WTC11 (cell line): ENCODE data around the gene SHISA7. TPM values are rescaled to one million over a fixed set of nuclear protein-coding genes. Genes with fewer than 3 reads are reported as not detected.

Source experiments
- ATAC-seq: fragments of 200-7000 bp; cut with Tn5 transposase; 2 replicates; pipeline ENCODE4 v1.10.0; 2021; ENCODE audit warnings: mild to moderate bottlenecking, moderate library complexity
- CTCF ChIA-PET: fragments of 300-600 bp; sonication (Branson Sonifier 250); formaldehyde crosslinking; loops from one replicate; lab custom pipeline; 2021; ENCODE audit warnings: antibody characterized with exemption; lab: Charles Lee
- POLR2A ChIA-PET: fragments of 350-600 bp; sonication (Branson Sonifier 250); formaldehyde crosslinking; loops from one replicate; lab custom pipeline; 2021; ENCODE audit warnings: antibody characterized with exemption; lab: Charles Lee
- DNase-seq: peaks from one replicate; pipeline ENCODE4 v3.0.0; 2021; ENCODE audit warnings: low spot score
- H3K27ac Mint-ChIP-seq: 2 replicates; pipeline ENCODE4 v1.8.0; 2021; ENCODE audit warnings: mixed read lengths
- H3K27me3 Mint-ChIP-seq: 2 replicates; pipeline ENCODE4 v1.8.0; 2021; ENCODE audit warnings: low read depth, mild to moderate bottlenecking, moderate library complexity, mixed read lengths
- H3K36me3 Mint-ChIP-seq: 2 replicates; pipeline ENCODE4 v1.8.0; 2021; ENCODE audit warnings: mixed read lengths
- H3K4me1 Mint-ChIP-seq: 2 replicates; pipeline ENCODE4 v1.8.0; 2022; ENCODE audit warnings: mixed read lengths
- H3K4me3 Mint-ChIP-seq: 2 replicates; pipeline ENCODE4 v1.8.0; 2021; ENCODE audit warnings: mild to moderate bottlenecking, moderate library complexity, mixed read lengths
- H3K9me3 Mint-ChIP-seq: 2 replicates; pipeline ENCODE4 v1.8.0; 2021; ENCODE audit warnings: mixed read lengths
- ATF1 ChIP-seq: sonication (generic); formaldehyde crosslinking; IDR thresholded peaks from 2 replicates; pipeline ENCODE4 v1.8.1; 2023; ENCODE audit warnings: mild to moderate bottlenecking, moderate library complexity, missing genetic modification reagents
- GABPB1 ChIP-seq: sonication (generic); formaldehyde crosslinking; IDR thresholded peaks from 2 replicates; pipeline ENCODE4 v1.8.1; 2023; ENCODE audit warnings: mild to moderate bottlenecking, missing genetic modification reagents
- HMGA2 ChIP-seq: fragments of 250-450 bp; sonication (Bioruptor Pico); IDR thresholded peaks from 2 replicates; pipeline ENCODE4 v1.4.0; 2021; ENCODE audit warnings: mild to moderate bottlenecking, moderate library complexity
- IRF2 ChIP-seq: sonication (generic); formaldehyde crosslinking; IDR thresholded peaks from 2 replicates; pipeline ENCODE4 v1.8.0; 2022; ENCODE audit warnings: low read depth, missing genetic modification reagents, borderline replicate concordance
- JUN ChIP-seq: sonication (generic); formaldehyde crosslinking; IDR thresholded peaks from 2 replicates; pipeline ENCODE4 v1.8.0; 2023; ENCODE audit warnings: mild to moderate bottlenecking, missing genetic modification reagents
- NR2C2 ChIP-seq: sonication (generic); formaldehyde crosslinking; IDR thresholded peaks from 2 replicates; pipeline ENCODE4 v1.8.0; 2022; ENCODE audit warnings: mild to moderate bottlenecking, missing genetic modification reagents
- PRRX2 ChIP-seq: fragments of 250-450 bp; sonication (Bioruptor Pico); IDR thresholded peaks from 2 replicates; pipeline ENCODE4 v1.8.0; 2021; ENCODE audit warnings: mild to moderate bottlenecking
- RELA ChIP-seq: sonication (generic); formaldehyde crosslinking; IDR thresholded peaks from 2 replicates; pipeline ENCODE4 v1.8.1; 2022; ENCODE audit warnings: missing genetic modification reagents, mild to moderate bottlenecking, borderline replicate concordance
- SMAD4 ChIP-seq: sonication (generic); formaldehyde crosslinking; IDR thresholded peaks from 2 replicates; pipeline ENCODE4 v1.8.0; 2022; ENCODE audit warnings: mild to moderate bottlenecking, missing genetic modification reagents
- SP1 ChIP-seq: sonication (generic); formaldehyde crosslinking; conservative IDR thresholded peaks from 2 replicates; pipeline ENCODE4 v1.8.1; 2022; ENCODE audit warnings: missing genetic modification reagents
- TCF7 ChIP-seq: sonication (generic); formaldehyde crosslinking; IDR thresholded peaks from 2 replicates; pipeline ENCODE4 v1.8.0; 2022; ENCODE audit warnings: mild to moderate bottlenecking, low read depth, missing genetic modification reagents, moderate library complexity
- TEAD4 ChIP-seq: sonication (generic); formaldehyde crosslinking; IDR thresholded peaks from 2 replicates; pipeline ENCODE4 v1.8.0; 2022; ENCODE audit warnings: mild to moderate bottlenecking, missing genetic modification reagents
- ZNF121 ChIP-seq: sonication (generic); formaldehyde crosslinking; IDR thresholded peaks from 2 replicates; pipeline ENCODE4 v1.8.0; 2023; ENCODE audit warnings: missing genetic modification reagents
- ZNF423 ChIP-seq: fragments of 250-450 bp; sonication (Bioruptor Pico); IDR thresholded peaks from 2 replicates; pipeline ENCODE4 v2.1.2; 2022; ENCODE audit warnings: mild to moderate bottlenecking, moderate library complexity
- total RNA-seq: library from RNA; stranded (reverse); gene quantifications from 3 replicates; pipeline ENCODE4 v1.2.3, GENCODE V29; 2021
- TF ChIP-seq, protein P1 (sequence below): sonication (generic); formaldehyde crosslinking; IDR thresholded peaks from 2 replicates; pipeline ENCODE4 v1.8.1; 2022; ENCODE audit warnings: low read depth, missing genetic modification reagents, borderline replicate concordance
- TF ChIP-seq, protein P2 (sequence below): sonication (generic); formaldehyde crosslinking; IDR thresholded peaks from 2 replicates; pipeline ENCODE4 v1.8.1; 2022; ENCODE audit warnings: missing genetic modification reagents, borderline replicate concordance
- TF ChIP-seq, protein P3 (sequence below): sonication (generic); formaldehyde crosslinking; IDR thresholded peaks from 2 replicates; pipeline ENCODE4 v1.8.1; 2022; ENCODE audit warnings: mild to moderate bottlenecking, missing genetic modification reagents, moderate library complexity, borderline replicate concordance
- TF ChIP-seq, protein P4 (sequence below): sonication (generic); formaldehyde crosslinking; conservative IDR thresholded peaks from 2 replicates; pipeline ENCODE4 v1.8.1; 2023; ENCODE audit warnings: mild to moderate bottlenecking, low read depth, missing genetic modification reagents, moderate library complexity
- TF ChIP-seq, protein P5 (sequence below): fragments of 200-600 bp; IDR thresholded peaks from 2 replicates; pipeline ENCODE4 v1.8.0; 2022; ENCODE audit warnings: antibody characterized with exemption
- TF ChIP-seq, protein P6 (sequence below): fragments of 250-450 bp; sonication (Bioruptor Pico); IDR thresholded peaks from 2 replicates; pipeline ENCODE4 v1.9.0; 2021; ENCODE audit warnings: moderate library complexity, mild to moderate bottlenecking, inconsistent platforms, borderline replicate concordance
- TF ChIP-seq, protein P7 (sequence below): sonication (generic); formaldehyde crosslinking; IDR thresholded peaks from 2 replicates; pipeline ENCODE4 v1.8.1; 2022; ENCODE audit warnings: mild to moderate bottlenecking, moderate library complexity, missing genetic modification reagents
- TF ChIP-seq, protein P8 (sequence below): sonication (generic); formaldehyde crosslinking; IDR thresholded peaks from 2 replicates; pipeline ENCODE4 v1.8.1; 2023; ENCODE audit warnings: mild to moderate bottlenecking, missing genetic modification reagents

SHISA7 gene
- total RNA-seq, 1 experiment from 2014 or later: 0.79 TPM

DNA sequence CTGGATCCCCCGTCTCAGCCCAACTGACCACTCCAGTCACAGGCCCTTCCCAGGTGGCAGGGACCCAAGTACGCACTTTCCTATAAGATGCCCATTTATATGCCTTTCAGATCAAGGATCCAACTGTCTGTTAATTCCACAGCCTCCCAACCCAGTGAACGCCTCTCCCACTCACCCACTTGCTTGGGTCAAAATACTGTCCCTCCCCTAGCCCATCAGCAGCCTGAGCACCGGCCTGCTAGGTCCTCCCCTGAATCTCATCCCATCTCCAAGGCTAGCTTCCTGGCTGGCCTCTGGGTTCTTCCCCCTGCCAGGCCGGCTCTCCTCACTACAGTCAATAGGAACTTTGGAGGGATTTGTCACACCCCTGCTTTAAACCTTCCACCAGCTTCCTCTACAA, 37.5 kb downstream of the SHISA7 start:
- ATAC-seq (no peak), DNase-seq (no peak)
- Mint-ChIP-seq H3K4me3 (peak overlapping the region; percentile 88), H3K27me3 (peaks cover 19% of the 10 kb centered on the region), H3K4me1 (peaks cover 37% of the 10 kb centered on the region), H3K27ac (peak overlapping the region; percentile 46), H3K9me3 (peaks cover 21% of the 10 kb centered on the region), H3K36me3 (peaks cover 60% of the 10 kb centered on the region)
- POLR2A ChIA-PET: interaction anchor here (0.9 to 2.3 kb wide), 2 partner anchors 15 to 66 kb away, joined by 3 to 6 read pairs; partner anchors contain the start of gene KMT5C
- TF ChIP-seq NR2C2 (CRISPR knock-in tag): no peak
- no peak for TF ChIP-seq TCF7 (CRISPR knock-in tag)
- TF ChIP-seq SP1 (CRISPR knock-in tag): no peak
- TF ChIP-seq TEAD4: no peak
- no peak for TF ChIP-seq IRF2 (CRISPR knock-in tag)
- TF ChIP-seq, protein P1, sequence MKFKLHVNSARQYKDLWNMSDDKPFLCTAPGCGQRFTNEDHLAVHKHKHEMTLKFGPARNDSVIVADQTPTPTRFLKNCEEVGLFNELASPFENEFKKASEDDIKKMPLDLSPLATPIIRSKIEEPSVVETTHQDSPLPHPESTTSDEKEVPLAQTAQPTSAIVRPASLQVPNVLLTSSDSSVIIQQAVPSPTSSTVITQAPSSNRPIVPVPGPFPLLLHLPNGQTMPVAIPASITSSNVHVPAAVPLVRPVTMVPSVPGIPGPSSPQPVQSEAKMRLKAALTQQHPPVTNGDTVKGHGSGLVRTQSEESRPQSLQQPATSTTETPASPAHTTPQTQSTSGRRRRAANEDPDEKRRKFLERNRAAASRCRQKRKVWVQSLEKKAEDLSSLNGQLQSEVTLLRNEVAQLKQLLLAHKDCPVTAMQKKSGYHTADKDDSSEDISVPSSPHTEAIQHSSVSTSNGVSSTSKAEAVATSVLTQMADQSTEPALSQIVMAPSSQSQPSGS (CRISPR knock-in tag): no peak
- no peak for TF ChIP-seq ZNF423 (CRISPR knock-in tag)
- TF ChIP-seq GABPB1 (CRISPR knock-in tag): no peak
- TF ChIP-seq, protein P2, sequence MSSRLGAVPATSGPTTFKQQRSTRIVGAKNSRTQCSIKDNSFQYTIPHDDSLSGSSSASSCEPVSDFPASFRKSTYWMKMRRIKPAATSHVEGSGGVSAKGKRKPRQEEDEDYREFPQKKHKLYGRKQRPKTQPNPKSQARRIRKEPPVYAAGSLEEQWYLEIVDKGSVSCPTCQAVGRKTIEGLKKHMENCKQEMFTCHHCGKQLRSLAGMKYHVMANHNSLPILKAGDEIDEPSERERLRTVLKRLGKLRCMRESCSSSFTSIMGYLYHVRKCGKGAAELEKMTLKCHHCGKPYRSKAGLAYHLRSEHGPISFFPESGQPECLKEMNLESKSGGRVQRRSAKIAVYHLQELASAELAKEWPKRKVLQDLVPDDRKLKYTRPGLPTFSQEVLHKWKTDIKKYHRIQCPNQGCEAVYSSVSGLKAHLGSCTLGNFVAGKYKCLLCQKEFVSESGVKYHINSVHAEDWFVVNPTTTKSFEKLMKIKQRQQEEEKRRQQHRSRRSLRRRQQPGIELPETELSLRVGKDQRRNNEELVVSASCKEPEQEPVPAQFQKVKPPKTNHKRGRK (CRISPR knock-in tag): no peak
- no peak for TF ChIP-seq ZNF121 (CRISPR knock-in tag)
- no peak for TF ChIP-seq JUN
- TF ChIP-seq, protein P3, sequence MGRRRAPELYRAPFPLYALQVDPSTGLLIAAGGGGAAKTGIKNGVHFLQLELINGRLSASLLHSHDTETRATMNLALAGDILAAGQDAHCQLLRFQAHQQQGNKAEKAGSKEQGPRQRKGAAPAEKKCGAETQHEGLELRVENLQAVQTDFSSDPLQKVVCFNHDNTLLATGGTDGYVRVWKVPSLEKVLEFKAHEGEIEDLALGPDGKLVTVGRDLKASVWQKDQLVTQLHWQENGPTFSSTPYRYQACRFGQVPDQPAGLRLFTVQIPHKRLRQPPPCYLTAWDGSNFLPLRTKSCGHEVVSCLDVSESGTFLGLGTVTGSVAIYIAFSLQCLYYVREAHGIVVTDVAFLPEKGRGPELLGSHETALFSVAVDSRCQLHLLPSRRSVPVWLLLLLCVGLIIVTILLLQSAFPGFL (CRISPR knock-in tag): no peak
- TF ChIP-seq, protein P4, sequence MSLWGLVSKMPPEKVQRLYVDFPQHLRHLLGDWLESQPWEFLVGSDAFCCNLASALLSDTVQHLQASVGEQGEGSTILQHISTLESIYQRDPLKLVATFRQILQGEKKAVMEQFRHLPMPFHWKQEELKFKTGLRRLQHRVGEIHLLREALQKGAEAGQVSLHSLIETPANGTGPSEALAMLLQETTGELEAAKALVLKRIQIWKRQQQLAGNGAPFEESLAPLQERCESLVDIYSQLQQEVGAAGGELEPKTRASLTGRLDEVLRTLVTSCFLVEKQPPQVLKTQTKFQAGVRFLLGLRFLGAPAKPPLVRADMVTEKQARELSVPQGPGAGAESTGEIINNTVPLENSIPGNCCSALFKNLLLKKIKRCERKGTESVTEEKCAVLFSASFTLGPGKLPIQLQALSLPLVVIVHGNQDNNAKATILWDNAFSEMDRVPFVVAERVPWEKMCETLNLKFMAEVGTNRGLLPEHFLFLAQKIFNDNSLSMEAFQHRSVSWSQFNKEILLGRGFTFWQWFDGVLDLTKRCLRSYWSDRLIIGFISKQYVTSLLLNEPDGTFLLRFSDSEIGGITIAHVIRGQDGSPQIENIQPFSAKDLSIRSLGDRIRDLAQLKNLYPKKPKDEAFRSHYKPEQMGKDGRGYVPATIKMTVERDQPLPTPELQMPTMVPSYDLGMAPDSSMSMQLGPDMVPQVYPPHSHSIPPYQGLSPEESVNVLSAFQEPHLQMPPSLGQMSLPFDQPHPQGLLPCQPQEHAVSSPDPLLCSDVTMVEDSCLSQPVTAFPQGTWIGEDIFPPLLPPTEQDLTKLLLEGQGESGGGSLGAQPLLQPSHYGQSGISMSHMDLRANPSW (CRISPR knock-in tag): no peak
- TF ChIP-seq, protein P5, sequence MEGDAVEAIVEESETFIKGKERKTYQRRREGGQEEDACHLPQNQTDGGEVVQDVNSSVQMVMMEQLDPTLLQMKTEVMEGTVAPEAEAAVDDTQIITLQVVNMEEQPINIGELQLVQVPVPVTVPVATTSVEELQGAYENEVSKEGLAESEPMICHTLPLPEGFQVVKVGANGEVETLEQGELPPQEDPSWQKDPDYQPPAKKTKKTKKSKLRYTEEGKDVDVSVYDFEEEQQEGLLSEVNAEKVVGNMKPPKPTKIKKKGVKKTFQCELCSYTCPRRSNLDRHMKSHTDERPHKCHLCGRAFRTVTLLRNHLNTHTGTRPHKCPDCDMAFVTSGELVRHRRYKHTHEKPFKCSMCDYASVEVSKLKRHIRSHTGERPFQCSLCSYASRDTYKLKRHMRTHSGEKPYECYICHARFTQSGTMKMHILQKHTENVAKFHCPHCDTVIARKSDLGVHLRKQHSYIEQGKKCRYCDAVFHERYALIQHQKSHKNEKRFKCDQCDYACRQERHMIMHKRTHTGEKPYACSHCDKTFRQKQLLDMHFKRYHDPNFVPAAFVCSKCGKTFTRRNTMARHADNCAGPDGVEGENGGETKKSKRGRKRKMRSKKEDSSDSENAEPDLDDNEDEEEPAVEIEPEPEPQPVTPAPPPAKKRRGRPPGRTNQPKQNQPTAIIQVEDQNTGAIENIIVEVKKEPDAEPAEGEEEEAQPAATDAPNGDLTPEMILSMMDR: no peak
- CTCF ChIA-PET: no interaction called here

DNA sequence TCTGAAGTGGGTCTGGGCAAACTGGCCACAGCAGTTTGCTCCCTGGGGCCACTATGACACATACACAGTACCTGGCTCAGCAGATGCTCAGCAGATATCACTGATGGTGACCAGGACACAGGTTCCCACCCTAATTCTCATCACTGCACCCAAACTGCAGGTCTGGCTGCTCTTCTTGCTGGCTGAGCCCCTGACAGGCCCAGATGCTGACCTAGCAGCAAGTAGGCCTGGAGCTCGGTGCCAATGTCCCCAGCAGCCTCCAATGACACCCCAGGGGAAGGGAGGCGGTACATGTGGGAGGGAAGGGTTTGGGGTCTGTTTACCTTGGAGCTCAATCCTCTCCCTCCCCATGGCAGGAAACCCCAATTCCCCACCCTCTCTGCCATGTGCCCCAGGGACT, 40.6 kb downstream of the SHISA7 start:
- no peaks in the 10 kb centered on the region; the same call in 1 of the 2 replicates for H3K27me3 Mint-ChIP-seq
- 0 out of 2 replicates have a peak overlapping the region, but pooled peaks have one; percentile 85 for H3K27ac Mint-ChIP-seq
- ATAC-seq (no peak), DNase-seq (no peak)
- ChIA-PET POLR2A (no interaction called here), CTCF (interaction anchor here (0.8 to 1.2 kb wide), 2 partner anchors 16 to 251 kb away, joined by 3 read pairs; no protein-coding TSS in a partner anchor)
- H3K9me3 Mint-ChIP-seq: no peaks in the 10 kb centered on the region
- H3K4me3 Mint-ChIP-seq: no peak overlapping the region
- H3K4me1 Mint-ChIP-seq: peaks cover 35% of the 10 kb centered on the region
- H3K36me3 Mint-ChIP-seq: peaks cover 51% of the 10 kb centered on the region
- TF ChIP-seq, protein P6, sequence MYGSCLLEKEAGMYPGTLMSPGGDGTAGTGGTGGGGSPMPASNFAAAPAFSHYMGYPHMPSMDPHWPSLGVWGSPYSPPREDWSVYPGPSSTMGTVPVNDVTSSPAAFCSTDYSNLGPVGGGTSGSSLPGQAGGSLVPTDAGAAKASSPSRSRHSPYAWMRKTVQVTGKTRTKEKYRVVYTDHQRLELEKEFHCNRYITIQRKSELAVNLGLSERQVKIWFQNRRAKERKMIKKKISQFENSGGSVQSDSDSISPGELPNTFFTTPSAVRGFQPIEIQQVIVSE (CRISPR knock-in tag): no peak
- TF ChIP-seq SMAD4 (CRISPR knock-in tag): no peak
- TF ChIP-seq HMGA2 (CRISPR knock-in tag): no peak
- no peak for TF ChIP-seq PRRX2 (CRISPR knock-in tag)
- TF ChIP-seq, protein P7, sequence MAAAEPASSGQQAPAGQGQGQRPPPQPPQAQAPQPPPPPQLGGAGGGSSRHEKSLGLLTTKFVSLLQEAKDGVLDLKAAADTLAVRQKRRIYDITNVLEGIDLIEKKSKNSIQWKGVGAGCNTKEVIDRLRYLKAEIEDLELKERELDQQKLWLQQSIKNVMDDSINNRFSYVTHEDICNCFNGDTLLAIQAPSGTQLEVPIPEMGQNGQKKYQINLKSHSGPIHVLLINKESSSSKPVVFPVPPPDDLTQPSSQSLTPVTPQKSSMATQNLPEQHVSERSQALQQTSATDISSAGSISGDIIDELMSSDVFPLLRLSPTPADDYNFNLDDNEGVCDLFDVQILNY (CRISPR knock-in tag): no peak
- no peak for TF ChIP-seq ATF1 (CRISPR knock-in tag)
- TF ChIP-seq, protein P8, sequence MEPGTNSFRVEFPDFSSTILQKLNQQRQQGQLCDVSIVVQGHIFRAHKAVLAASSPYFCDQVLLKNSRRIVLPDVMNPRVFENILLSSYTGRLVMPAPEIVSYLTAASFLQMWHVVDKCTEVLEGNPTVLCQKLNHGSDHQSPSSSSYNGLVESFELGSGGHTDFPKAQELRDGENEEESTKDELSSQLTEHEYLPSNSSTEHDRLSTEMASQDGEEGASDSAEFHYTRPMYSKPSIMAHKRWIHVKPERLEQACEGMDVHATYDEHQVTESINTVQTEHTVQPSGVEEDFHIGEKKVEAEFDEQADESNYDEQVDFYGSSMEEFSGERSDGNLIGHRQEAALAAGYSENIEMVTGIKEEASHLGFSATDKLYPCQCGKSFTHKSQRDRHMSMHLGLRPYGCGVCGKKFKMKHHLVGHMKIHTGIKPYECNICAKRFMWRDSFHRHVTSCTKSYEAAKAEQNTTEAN (CRISPR knock-in tag): no peak
- no peak for TF ChIP-seq RELA
- TF ChIP-seq SP1 (CRISPR knock-in tag): no peak
